ENCODE data around the gene JMJD6.

DNA sequence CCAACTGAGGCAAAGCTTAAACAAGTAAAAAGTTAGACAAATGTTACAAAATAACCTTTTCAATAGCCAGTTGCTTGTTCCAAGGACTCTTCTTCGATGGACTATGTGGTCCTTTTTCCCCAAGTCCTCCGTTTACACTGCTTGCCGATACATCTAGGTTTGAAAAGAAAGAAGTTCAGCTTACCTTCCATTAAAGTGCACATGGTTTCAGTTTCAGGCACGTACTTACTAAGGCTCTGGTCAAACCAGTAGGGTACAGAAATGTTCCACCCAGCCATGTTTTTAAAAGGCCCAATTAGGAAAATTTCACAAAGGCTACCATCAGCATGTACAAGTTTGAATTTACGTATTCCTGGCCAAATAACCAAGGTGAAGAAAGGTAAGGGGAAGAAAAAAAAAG is 8.6 kb upstream of the JMJD6 start:
- no peak for TF ChIP-seq GATA2 (IDR thresholded peaks at IDR 0.05; ENCODE audit: low read depth, low read length)
- no peak for TF ChIP-seq GATA3 (IDR thresholded peaks at IDR 0.05; ENCODE audit: low read depth, low read length)

Data from SH-SY5Y (cell line).